Measurements from ENCODE around the gene DPH1. TPM values are rescaled to one million over a fixed set of nuclear protein-coding genes. Genes with fewer than 3 reads are reported as not detected.

DPH1 gene
- total RNA-seq, 1 experiment from 2014 or later: 60.2 TPM

GRCh38 chr17:2064980-2065785 is 35.2 kb downstream of the DPH1 start:
- in situ Hi-C loops (cut with HindIII; ENCODE audit: low pct_unique_long_range_greater_than_20kb, low sequenced_read_pairs): no loop called here
- DNase-seq (ENCODE audit: low read depth, low spot score): peak; percentile 68

- DNase-seq (ENCODE audit: low read depth, low spot score): no peak
- in situ Hi-C loops (cut with HindIII; ENCODE audit: low pct_unique_long_range_greater_than_20kb, low sequenced_read_pairs): no loop called here
These were observed 36.0 kb downstream of the DPH1 start for GRCh38 chr17:2065949-2066400.

GRCh38 chr17:2067048-2067561 is 37.2 kb downstream of the DPH1 start:
- DNase-seq (ENCODE audit: low read depth, low spot score): no peak
- in situ Hi-C loops (cut with HindIII; ENCODE audit: low pct_unique_long_range_greater_than_20kb, low sequenced_read_pairs): no loop called here

DNA sequence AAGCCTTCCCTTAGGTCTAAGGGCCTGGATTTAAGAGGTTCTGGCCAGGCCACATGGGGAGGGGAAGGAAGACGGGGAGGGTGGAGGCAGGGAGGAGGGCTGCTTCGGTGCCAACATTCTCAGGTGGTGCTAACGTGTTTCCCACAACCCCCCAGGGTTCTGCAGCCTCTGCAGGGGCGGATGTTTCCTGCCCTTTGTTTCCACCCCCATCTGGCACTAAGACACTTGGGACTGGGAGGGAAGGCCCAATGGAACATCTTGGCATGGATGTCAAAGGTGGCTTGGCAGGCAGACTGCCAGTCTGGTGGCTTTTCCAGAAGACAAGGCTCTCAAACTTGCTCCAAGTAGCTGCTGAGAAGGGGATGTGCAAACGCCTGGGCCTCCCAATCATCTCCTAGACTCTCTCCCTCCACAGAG is 37.7 kb downstream of the DPH1 start:
- in situ Hi-C loops (cut with HindIII; ENCODE audit: low pct_unique_long_range_greater_than_20kb, low sequenced_read_pairs): no loop called here
- DNase-seq (ENCODE audit: low read depth, low spot score): no peak

DNA sequence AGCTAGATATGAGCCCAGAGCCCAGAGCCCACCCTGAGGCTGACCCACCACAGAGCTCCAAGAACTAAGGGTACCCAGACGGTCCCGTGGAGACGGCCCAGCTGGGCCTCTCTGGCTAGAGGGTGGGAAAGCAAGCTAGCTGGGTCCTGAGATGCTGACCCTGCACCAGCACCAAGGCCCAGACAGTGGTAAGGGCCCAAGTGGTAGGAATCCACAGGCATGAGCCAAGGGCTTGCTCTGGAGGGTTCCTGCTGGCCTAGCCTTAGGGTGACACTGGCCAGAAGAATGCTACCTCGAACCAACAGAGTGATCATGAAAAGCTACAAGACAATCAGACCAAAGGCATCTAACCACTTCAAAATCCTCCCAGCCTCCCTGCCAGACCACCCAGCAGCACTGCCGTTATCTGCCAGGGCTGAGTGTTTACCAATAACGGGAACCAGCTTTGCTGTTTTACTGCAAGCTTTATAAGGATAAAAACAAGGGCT is 38.1 kb downstream of the DPH1 start:
- in situ Hi-C loops (cut with HindIII; ENCODE audit: low pct_unique_long_range_greater_than_20kb, low sequenced_read_pairs): no loop called here
- no peak for DNase-seq (ENCODE audit: low read depth, low spot score)

DNA sequence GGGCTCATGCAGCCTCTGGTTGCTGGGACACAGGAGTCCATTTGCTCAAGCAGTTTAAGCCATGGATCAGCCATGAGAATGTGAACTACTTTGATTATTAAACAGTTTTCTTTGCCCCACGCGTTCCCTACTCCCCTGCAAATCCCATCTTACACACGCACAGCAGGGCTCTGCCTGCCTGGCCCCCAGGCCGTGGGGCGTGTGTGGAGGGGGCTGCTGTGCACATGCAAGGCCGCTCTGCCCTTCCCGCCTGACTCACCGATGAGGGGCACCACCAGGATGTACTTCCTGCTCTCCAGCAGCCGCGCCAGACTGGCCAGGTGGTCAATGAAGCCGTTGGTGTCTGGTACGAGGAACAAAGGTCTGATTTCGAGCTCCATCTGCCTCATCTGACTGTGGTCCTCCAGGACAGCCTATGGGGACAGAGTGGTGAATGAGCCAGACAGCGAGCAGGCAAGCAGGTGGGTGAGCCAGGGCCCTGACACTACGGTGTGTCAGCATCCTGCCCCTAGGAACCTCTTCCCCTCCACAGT is 38.6 kb downstream of the DPH1 start:
- in situ Hi-C loops (cut with HindIII; ENCODE audit: low pct_unique_long_range_greater_than_20kb, low sequenced_read_pairs): no loop called here
- DNase-seq (ENCODE audit: low read depth, low spot score): no peak

- in situ Hi-C loops (cut with HindIII; ENCODE audit: low pct_unique_long_range_greater_than_20kb, low sequenced_read_pairs): no loop called here
- DNase-seq (ENCODE audit: low read depth, low spot score): no peak
These were observed 40.5 kb downstream of the DPH1 start for GRCh38 chr17:2070241-2071023.

GRCh38 chr17:2071024-2071385 is 41.1 kb downstream of the DPH1 start:
- in situ Hi-C loops (cut with HindIII; ENCODE audit: low pct_unique_long_range_greater_than_20kb, low sequenced_read_pairs): no loop called here
- DNase-seq (ENCODE audit: low read depth, low spot score): no peak

DNA sequence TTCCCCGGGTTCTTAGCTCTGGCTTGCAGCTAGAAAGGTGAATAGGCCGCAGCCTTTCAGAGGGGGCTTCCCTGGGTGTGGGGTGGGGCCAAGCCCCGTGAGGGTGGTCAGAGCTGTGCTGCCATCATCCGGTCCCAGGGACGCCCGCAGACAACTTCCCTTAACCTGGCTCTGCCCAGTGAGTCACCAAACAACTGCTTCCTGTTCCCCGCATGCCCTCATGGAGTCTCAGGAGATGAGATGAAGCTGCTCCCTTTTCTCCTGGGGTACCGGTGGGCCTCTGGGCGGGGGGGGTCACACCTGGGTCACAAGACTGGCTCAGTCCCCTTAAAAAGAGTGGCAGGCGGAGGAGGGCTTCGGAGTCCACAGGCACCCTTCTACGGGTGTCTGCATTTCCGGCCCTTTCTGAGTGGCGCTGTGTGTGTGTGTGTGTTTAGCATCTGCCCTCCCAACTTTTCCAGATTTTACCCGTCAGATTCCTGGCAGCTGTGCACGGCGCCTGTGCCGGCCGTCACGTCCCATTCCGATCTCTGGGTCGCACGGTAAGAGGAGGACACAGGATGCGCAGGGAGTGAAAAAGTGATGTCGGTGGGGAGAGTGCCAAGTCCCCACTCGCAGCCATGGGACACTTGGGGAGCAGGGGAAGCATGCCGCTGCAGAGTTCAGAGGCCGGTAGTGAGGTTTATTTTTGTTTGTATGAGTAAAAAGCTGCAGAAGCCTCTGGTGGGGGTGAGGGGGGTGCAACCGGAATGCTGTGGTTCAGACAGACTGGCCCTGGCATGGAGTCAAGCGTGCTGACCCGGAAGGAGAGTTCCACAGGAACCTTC is 41.7 kb downstream of the DPH1 start:
- no peak for DNase-seq (ENCODE audit: low read depth, low spot score)
- in situ Hi-C loops (cut with HindIII; ENCODE audit: low pct_unique_long_range_greater_than_20kb, low sequenced_read_pairs): no loop called here

GRCh38 chr17:2074919-2075318 is 45.0 kb downstream of the DPH1 start:
- in situ Hi-C loops (cut with HindIII; ENCODE audit: low pct_unique_long_range_greater_than_20kb, low sequenced_read_pairs): no loop called here
- DNase-seq (ENCODE audit: low read depth, low spot score): no peak

DNA sequence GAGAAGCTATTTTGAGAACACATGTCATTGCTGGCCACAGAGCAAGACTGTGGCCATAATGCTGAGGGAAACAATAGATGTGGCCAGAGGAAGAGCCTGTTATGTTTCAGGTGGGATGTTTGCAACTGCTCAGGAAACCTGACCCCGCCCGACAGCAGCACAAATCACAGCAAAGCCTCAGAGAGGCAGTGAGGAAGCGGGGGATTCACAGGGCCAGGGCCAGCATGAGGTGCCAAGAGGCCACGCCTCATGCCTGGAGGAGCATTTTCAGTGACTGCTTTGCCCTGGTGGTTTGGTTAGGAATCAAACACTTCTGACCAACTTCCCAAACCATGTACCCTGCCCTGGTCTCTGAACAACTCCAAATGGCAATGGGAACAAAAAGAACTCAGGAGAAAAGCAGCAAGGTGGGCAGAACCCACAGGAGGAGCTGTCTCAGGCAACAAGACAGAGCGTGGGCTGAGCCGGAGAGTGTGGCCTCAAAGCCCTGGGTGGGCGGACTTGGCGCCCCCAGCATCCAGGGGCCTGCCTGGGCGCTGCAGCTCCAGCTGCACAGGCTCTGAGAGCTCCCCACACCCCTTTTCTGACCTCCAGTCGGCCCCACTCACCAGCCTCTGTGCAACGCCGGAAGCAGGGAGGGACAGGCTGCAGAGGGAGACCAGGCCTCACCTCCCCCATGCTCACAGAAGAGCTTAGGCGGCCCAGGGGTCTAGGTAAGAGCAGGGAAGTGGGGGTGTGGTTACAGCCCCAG is 45.6 kb downstream of the DPH1 start:
- in situ Hi-C loops (cut with HindIII; ENCODE audit: low pct_unique_long_range_greater_than_20kb, low sequenced_read_pairs): no loop called here
- no peak for DNase-seq (ENCODE audit: low read depth, low spot score)

DNA sequence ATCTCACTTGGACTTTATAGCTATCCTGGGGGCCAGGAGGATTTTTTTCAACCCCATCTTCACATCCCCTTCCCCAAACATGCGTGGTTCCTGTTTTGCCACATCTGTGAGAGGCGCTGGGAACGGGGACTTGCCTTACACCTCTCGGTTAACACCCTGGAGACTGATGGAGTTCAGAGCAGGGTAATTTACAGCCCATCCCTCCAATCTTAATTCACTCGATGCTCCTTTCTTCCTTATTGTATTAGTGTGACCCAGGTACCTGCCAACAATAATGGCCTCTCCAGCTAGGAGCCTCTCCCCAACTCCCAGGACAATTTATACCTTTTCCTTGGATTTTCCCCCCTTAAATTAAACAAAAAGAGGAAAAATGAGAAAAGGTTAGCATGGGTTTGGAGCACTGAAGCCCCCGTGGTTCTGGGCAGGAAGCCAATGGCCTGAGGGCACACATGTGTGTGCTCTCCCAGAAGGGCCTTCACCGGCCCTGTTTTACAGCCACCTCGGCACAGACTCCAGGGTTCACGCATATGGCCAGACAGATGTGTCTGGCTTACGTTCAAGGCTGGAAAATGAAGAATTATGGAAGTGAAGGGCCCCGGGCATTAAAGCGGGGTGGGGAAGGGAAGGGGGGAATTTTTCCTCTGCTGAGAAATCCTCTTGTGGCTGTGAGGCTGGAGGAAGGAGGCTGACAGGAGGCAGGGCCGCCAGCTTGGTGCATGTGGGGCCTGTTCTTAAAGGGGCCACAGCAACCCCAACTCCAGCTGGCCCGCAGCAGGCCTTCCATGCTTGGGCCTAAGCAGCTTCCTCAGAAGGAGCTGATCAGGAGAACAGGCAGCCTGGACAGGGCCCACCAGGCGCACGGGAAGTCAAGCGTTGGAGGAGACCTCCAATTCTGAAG is 46.4 kb downstream of the DPH1 start:
- in situ Hi-C loops (cut with HindIII; ENCODE audit: low pct_unique_long_range_greater_than_20kb, low sequenced_read_pairs): no loop called here
- DNase-seq (ENCODE audit: low read depth, low spot score): no peak

GRCh38 chr17:2077040-2077439 is 47.1 kb downstream of the DPH1 start:
- in situ Hi-C loops (cut with HindIII; ENCODE audit: low pct_unique_long_range_greater_than_20kb, low sequenced_read_pairs): no loop called here
- no peak for DNase-seq (ENCODE audit: low read depth, low spot score)

GRCh38 chr17:2081564-2081963 is 51.6 kb downstream of the DPH1 start:
- DNase-seq (ENCODE audit: low read depth, low spot score): no peak
- in situ Hi-C loops (cut with HindIII; ENCODE audit: low pct_unique_long_range_greater_than_20kb, low sequenced_read_pairs): no loop called here

- in situ Hi-C loops (cut with HindIII; ENCODE audit: low pct_unique_long_range_greater_than_20kb, low sequenced_read_pairs): no loop called here
- DNase-seq (ENCODE audit: low read depth, low spot score): no peak
These were observed 52.2 kb downstream of the DPH1 start for GRCh38 chr17:2082003-2082781.

Data from SK-MEL-5 (cell line).